Measurements from ENCODE around the gene DNAJC27. TPM values are rescaled to one million over a fixed set of nuclear protein-coding genes. Genes with fewer than 3 reads are reported as not detected.

DNAJC27 gene
- total RNA-seq, 1 experiment from 2014 or later = 4.6 TPM

DNA sequence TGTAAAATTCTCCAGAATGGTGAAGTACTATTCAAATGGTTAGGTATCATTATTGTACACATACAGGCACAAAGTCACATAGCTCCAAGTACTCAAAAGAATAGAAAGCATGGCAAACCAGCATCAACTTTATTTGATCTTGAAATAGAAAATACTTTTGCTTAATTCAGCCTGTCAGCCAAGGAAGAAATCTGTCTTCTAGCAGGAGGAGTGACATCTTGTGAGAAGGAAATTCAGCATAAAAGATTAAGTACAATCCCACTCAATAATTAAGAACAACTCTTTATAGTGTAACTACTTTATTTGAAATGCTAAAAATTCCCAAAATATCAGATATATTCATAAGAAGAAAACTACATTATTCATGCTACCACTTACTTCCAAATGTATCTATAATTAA lies 15.8 kb downstream of the DNAJC27 start:
- Histone ChIP-seq H3K4me1 (ENCODE audit: control insufficient read depth in 1 of 2, insufficient read depth in 2 of 2, low read length in 2 of 2) (no peaks in the 10 kb centered on the region), H4K20me1 (ENCODE audit: insufficient read depth) (no peaks in the 10 kb centered on the region), H3K79me2 (ENCODE audit: insufficient read depth, low read length) (no peaks in the 10 kb centered on the region), H3K9me3 (ENCODE audit: control insufficient read depth in 1 of 2, insufficient read depth in 1 of 2, low read depth in 1 of 2, low read length in 2 of 2) (peaks cover 0 to 5% of the 10 kb centered on the region in 2 experiments; a peak in 2 of 4 replicates), H3K4me2 (ENCODE audit: low read length) (no peak overlapping the region), H2AFZ (ENCODE audit: low read depth, low read length, poor library complexity, severe bottlenecking) (no peak overlapping the region), H3K9ac (ENCODE audit: low read length) (no peak overlapping the region), H3K36me3 (ENCODE audit: control insufficient read depth in 1 of 2, insufficient read depth in 2 of 2, low read length in 2 of 2) (peaks cover 15 to 18% of the 10 kb centered on the region in 2 experiments; a peak in 3 of 4 replicates), H3K4me3 (replicated peaks in 1 of 2; ENCODE audit: low read depth in 1 of 2, low read length in 2 of 2) (no peak overlapping the region), H3K9me2 (ENCODE audit: insufficient read depth) (no peaks in the 10 kb centered on the region), H3K27me3 (ENCODE audit: insufficient read depth, low read length) (no peaks in the 10 kb centered on the region), H3K27ac (ENCODE audit: low read depth, low read length) (no peak overlapping the region)
- no TSS peak for BruUV-seq (replicated peaks)
- no peak for DNase-seq (ENCODE audit: low read depth, low spot score)
- intact Hi-C loops (cut with micrococcal nuclease) = no loop called here
- TF ChIP-seq EZH2 (IDR thresholded peaks at IDR 0.05) = no peak
- TF ChIP-seq, protein P1, sequence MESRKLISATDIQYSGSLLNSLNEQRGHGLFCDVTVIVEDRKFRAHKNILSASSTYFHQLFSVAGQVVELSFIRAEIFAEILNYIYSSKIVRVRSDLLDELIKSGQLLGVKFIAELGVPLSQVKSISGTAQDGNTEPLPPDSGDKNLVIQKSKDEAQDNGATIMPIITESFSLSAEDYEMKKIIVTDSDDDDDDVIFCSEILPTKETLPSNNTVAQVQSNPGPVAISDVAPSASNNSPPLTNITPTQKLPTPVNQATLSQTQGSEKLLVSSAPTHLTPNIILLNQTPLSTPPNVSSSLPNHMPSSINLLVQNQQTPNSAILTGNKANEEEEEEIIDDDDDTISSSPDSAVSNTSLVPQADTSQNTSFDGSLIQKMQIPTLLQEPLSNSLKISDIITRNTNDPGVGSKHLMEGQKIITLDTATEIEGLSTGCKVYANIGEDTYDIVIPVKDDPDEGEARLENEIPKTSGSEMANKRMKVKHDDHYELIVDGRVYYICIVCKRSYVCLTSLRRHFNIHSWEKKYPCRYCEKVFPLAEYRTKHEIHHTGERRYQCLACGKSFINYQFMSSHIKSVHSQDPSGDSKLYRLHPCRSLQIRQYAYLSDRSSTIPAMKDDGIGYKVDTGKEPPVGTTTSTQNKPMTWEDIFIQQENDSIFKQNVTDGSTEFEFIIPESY (IDR thresholded peaks at IDR 0.05; ENCODE audit: extremely low read depth, insufficient replicate concordance, low read length) = no peak
- no peak for TF ChIP-seq YY1 (IDR thresholded peaks at IDR 0.05; ENCODE audit: extremely low read depth, insufficient replicate concordance, low read depth, low read length)
- TF ChIP-seq MAX (IDR thresholded peaks at IDR 0.05) = no peak
- no peak for TF ChIP-seq CEBPB (IDR thresholded peaks at IDR 0.05; ENCODE audit: low read depth)
- ChIA-PET POLR2A (no interaction called here), RAD21 (ENCODE audit: low non-redundant PET in 1 of 2, low total read pairs in 2 of 2, uncharacterized antibody in 2 of 2, unreplicated experiment in 2 of 2) (no interaction called here), CTCF (no interaction called here)
- ATAC-seq = no peak

DNA sequence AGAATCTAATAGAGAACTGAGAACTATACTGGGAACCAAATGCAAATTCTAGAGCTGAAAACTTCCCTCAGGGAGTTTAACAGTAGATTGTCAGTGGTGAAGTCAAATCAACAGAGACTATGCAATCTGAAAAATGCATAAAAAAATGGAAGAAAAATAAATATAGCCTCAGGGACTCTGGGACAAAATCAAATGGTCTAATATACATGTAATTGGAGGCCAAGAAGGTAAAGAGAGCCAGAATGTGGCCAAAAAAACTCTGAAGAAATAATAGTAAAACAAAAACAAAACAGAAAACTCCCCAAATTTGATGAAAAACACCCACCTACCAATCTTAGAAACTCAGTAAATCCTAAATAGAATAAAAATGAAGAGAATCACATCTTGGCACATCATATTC lies 16.5 kb downstream of the DNAJC27 start:
- H3K9me3 ChIP-seq (ENCODE audit: control insufficient read depth in 1 of 2, insufficient read depth in 1 of 2, low read depth in 1 of 2, low read length in 2 of 2) = peaks cover 0 to 5% of the 10 kb centered on the region in 2 experiments; a peak in 2 of 4 replicates
- no peak overlapping the region for H2AFZ ChIP-seq (ENCODE audit: low read depth, low read length, poor library complexity, severe bottlenecking)
- DNase-seq (ENCODE audit: low read depth, low spot score) = no peak
- no peak overlapping the region for H3K9ac ChIP-seq (ENCODE audit: low read length)
- CTCF ChIA-PET = no interaction called here
- H3K27me3 ChIP-seq (ENCODE audit: insufficient read depth, low read length) = no peaks in the 10 kb centered on the region
- no peak for ATAC-seq
- no peak overlapping the region for H3K27ac ChIP-seq (ENCODE audit: low read depth, low read length)
- intact Hi-C loops (cut with micrococcal nuclease) = no loop called here
- H4K20me1 ChIP-seq (ENCODE audit: insufficient read depth) = no peaks in the 10 kb centered on the region
- RAD21 ChIA-PET (ENCODE audit: low non-redundant PET in 1 of 2, low total read pairs in 2 of 2, uncharacterized antibody in 2 of 2, unreplicated experiment in 2 of 2) = no interaction called here
- H3K79me2 ChIP-seq (ENCODE audit: insufficient read depth, low read length) = no peaks in the 10 kb centered on the region
- no peaks in the 10 kb centered on the region for H3K4me1 ChIP-seq (ENCODE audit: control insufficient read depth in 1 of 2, insufficient read depth in 2 of 2, low read length in 2 of 2)
- no peak overlapping the region for H3K4me2 ChIP-seq (ENCODE audit: low read length)
- no peaks in the 10 kb centered on the region for H3K9me2 ChIP-seq (ENCODE audit: insufficient read depth)
- no TSS peak for BruUV-seq (replicated peaks)
- H3K36me3 ChIP-seq (ENCODE audit: control insufficient read depth in 1 of 2, insufficient read depth in 2 of 2, low read length in 2 of 2) = peaks cover 15 to 18% of the 10 kb centered on the region in 2 experiments; a peak in 3 of 4 replicates
- H3K4me3 ChIP-seq (replicated peaks in 1 of 2; ENCODE audit: low read depth in 1 of 2, low read length in 2 of 2) = no peak overlapping the region
- POLR2A ChIA-PET = no interaction called here
- TF ChIP-seq TCF7L2 (IDR thresholded peaks at IDR 0.05; ENCODE audit: borderline replicate concordance, extremely low read depth, insufficient read depth, insufficient read length) (no peak), RAD21 (IDR thresholded peaks at IDR 0.05; ENCODE audit: low read depth) (no peak), ELF1 (IDR thresholded peaks at IDR 0.05; ENCODE audit: borderline replicate concordance, low read depth) (no peak), YY1 (IDR thresholded peaks at IDR 0.05; ENCODE audit: extremely low read depth, insufficient replicate concordance, low read depth, low read length) (no peak), EGR1 (IDR thresholded peaks at IDR 0.05; ENCODE audit: low read depth) (no peak), CBX3 (IDR thresholded peaks at IDR 0.05; ENCODE audit: low read depth) (no peak)
- TF ChIP-seq, protein P2, sequence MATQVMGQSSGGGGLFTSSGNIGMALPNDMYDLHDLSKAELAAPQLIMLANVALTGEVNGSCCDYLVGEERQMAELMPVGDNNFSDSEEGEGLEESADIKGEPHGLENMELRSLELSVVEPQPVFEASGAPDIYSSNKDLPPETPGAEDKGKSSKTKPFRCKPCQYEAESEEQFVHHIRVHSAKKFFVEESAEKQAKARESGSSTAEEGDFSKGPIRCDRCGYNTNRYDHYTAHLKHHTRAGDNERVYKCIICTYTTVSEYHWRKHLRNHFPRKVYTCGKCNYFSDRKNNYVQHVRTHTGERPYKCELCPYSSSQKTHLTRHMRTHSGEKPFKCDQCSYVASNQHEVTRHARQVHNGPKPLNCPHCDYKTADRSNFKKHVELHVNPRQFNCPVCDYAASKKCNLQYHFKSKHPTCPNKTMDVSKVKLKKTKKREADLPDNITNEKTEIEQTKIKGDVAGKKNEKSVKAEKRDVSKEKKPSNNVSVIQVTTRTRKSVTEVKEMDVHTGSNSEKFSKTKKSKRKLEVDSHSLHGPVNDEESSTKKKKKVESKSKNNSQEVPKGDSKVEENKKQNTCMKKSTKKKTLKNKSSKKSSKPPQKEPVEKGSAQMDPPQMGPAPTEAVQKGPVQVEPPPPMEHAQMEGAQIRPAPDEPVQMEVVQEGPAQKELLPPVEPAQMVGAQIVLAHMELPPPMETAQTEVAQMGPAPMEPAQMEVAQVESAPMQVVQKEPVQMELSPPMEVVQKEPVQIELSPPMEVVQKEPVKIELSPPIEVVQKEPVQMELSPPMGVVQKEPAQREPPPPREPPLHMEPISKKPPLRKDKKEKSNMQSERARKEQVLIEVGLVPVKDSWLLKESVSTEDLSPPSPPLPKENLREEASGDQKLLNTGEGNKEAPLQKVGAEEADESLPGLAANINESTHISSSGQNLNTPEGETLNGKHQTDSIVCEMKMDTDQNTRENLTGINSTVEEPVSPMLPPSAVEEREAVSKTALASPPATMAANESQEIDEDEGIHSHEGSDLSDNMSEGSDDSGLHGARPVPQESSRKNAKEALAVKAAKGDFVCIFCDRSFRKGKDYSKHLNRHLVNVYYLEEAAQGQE (IDR thresholded peaks at IDR 0.05; ENCODE audit: low read depth) = no peak
- TF ChIP-seq, protein P1 (IDR thresholded peaks at IDR 0.05; ENCODE audit: extremely low read depth, insufficient replicate concordance, low read length) = no peak

Data from HCT116 (cell line).